Activated naive CD4-positive, alpha-beta T cell treated with anti-CD3 and anti-CD28 coated beads, Interleukin-2, amount 10 ng/mL, durations not matched to agents 7 days and 5 days (primary cell): Measurements from ENCODE around the gene SHC2.
A peak's percentile ranks its signal among the peaks of the same experiment; 100 is the strongest.
"Not testable (repeated sequence)": the region's sequence is repeated elsewhere in the genome, so short reads cannot be mapped to it uniquely, and the experiment has no call there.

Experiments used
- CTCF ChIA-PET: fragments of 350-600 bp; sonication (Branson Sonifier 250); formaldehyde crosslinking; loops from one replicate; lab custom pipeline; 2021; ENCODE audit warnings: antibody characterized with exemption; lab: Charles Lee
- DNase-seq: peaks from one replicate; pipeline ENCODE4 v3.0.0-alpha.2; 2020
- H3K27ac Mint-ChIP-seq: one replicate; pipeline ENCODE4 v1.8.0; 2021; ENCODE audit warnings: mild to moderate bottlenecking, moderate library complexity, mixed read lengths
- H3K27me3 Mint-ChIP-seq: one replicate; pipeline ENCODE4 v1.8.0; 2021; ENCODE audit warnings: mild to moderate bottlenecking, mixed read lengths
- H3K36me3 Mint-ChIP-seq: one replicate; pipeline ENCODE4 v1.8.0; 2021; ENCODE audit warnings: mixed read lengths
- H3K4me1 Mint-ChIP-seq: one replicate; pipeline ENCODE4 v1.8.0; 2021; ENCODE audit warnings: mixed read lengths
- H3K4me3 Mint-ChIP-seq: one replicate; pipeline ENCODE4 v1.8.0; 2021; ENCODE audit warnings: mild to moderate bottlenecking, moderate library complexity, mixed read lengths
- H3K9me3 Mint-ChIP-seq: one replicate; pipeline ENCODE4 v1.8.0; 2021; ENCODE audit warnings: mixed read lengths

The SHC2 gene

DNA sequence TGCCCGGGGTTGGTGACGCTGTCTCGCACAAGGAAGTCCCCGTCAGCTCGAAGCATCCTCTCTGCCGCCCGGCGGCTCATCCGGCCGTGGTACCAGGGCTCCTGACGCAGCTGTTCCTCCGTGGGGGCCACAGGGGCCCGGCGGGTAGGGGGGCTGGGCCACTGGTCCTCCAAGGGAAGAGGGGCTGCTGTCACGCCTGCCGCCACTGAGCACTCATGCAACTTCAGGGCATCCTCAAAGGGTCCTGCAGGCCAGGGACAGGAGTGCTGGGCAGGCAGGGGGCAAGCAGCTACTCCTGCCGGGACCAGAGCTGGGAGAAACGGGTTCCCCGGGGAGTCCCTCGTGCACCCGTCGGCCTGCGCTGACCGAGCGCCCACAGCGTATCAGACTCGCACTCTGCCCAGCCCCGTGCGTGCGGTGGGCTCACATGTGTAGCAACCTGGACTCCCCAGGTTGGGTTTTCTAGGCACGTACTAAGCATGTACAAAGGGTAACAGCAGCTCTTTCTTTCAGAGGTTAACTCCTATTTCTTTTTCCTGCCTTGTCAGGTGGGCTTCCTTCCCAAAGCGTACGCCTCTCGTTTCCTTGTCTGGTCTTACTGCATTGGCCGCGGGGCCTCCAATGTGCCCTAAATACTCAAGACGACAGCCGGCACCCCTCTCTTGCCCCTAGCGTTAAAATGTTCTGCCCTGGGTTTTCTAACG is 38.5 kb downstream of the SHC2 start:
- CTCF ChIA-PET = no interaction called here
- Mint-ChIP-seq H3K4me3 (no peak overlapping the region), H3K27me3 (no peaks in the 10 kb centered on the region), H3K36me3 (no peaks in the 10 kb centered on the region), H3K4me1 (no peaks in the 10 kb centered on the region), H3K9me3 (no peaks in the 10 kb centered on the region), H3K27ac (no peak overlapping the region)
- DNase-seq = no peak

DNA sequence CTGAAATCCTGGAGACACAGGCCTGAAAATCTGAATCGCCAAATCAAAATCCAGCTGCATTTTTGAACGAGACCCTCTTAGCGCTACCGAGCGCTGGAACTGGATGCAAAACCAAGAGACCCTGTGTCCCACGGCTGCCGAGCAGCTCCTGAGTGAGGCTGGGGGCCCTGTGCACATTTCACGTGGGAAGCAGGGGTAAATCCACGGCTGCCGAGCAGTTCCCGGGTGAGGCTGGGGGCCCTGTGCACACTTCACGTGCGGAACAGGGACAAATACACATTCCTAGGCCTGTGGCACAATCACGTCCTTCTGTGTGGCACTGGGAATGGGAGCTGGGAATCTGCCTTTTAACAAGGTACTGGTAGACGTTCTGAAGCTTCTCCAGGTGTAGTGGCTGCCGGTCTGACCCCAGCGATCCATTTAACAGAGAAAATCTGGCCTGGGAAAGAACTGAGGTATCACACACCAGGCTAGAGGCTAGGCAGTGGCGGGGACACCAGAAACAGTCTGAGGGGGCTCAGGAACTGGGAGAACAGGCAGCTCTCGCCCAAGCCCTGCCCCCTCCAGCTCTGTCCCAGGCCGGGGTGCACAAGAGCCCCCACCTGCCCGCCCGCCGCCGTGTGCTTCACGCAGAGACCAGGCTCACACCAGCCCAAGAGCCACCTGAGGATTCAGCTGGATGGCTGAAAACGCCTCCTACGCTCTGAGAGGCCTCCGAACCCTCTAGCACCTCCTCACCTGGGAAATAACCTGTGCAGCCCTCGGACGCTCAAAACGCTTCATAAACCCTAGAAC is 40.9 kb downstream of the SHC2 start:
- H3K4me3 Mint-ChIP-seq = no peak overlapping the region
- no peak for DNase-seq
- H3K4me1 Mint-ChIP-seq = no peaks in the 10 kb centered on the region
- H3K9me3 Mint-ChIP-seq = no peaks in the 10 kb centered on the region
- no peak overlapping the region for H3K27ac Mint-ChIP-seq
- CTCF ChIA-PET = no interaction called here
- H3K36me3 Mint-ChIP-seq = no peaks in the 10 kb centered on the region
- H3K27me3 Mint-ChIP-seq = no peaks in the 10 kb centered on the region

DNA sequence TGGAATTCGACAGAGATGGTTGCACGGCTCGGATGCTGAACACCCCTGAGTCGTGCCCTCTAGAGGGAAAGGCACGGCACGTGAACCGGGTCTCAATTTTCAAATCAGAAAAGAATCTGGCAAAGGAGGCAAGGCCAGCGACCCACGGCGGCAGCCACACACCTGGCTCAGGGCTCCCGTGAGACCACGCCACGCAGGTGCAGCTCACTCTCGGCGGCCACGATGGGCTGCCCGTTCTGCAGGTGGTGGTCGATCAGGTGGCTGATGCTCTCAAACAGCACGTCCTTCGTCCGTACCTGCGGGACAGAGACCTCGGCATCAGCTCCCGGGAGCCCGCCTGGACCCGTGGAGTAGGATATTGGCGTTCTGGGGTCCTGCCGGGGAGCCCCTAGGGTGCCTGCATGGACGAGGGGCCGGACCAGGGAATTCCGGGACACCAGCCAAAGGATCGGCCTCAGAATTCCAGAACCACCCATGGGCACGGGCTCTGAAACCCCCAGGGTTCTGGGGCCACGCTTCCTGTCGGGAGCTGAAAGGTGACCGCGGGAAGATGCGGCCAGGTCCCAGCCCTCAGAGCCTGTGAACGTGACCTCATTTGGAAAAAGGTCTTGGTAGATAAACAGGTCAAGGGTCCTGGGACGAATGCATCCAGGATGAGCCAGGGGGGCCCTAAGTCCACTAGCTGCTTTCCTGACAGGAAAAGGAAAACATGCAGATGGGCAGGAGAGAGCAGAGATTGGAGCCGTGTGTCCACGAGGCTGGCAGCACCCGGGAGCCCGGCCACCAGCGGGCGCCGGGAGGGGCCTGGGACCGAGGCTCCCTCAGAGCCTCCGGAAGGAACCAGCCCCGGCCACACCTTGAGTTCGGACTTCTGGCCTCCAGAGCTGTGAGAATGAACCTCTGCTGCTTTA is 41.8 kb downstream of the SHC2 start:
- Mint-ChIP-seq H3K36me3 (no peaks in the 10 kb centered on the region), H3K9me3 (no peaks in the 10 kb centered on the region), H3K4me1 (no peaks in the 10 kb centered on the region), H3K4me3 (no peak overlapping the region), H3K27me3 (no peaks in the 10 kb centered on the region), H3K27ac (no peak overlapping the region)
- CTCF ChIA-PET = no interaction called here
- DNase-seq = no peak

DNA sequence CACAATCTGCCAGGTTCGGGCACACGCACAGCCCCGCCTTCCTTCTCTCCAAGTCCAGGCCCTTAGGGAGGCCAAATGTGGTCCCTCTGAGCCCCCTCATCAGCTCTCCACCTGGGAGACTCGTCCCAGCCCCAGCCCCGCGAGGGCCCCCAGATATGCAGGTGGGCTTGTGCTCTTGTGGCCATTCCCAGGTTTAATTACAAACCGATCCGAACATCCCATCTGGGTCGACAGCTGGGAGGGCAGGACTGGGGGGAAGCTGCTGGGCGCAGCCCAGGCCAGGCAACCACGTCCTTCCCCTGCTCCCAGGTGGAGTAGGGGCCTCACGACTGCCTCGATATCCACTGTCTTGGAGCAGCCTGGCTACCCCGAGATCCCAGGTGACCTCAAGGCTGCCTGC is 44.4 kb downstream of the SHC2 start:
- CTCF ChIA-PET = no interaction called here
- DNase-seq = no peak
- Mint-ChIP-seq H3K4me1 (no peaks in the 10 kb centered on the region), H3K27me3 (no peaks in the 10 kb centered on the region), H3K4me3 (no peak overlapping the region), H3K27ac (no peak overlapping the region), H3K9me3 (no peaks in the 10 kb centered on the region), H3K36me3 (no peaks in the 10 kb centered on the region)

DNA sequence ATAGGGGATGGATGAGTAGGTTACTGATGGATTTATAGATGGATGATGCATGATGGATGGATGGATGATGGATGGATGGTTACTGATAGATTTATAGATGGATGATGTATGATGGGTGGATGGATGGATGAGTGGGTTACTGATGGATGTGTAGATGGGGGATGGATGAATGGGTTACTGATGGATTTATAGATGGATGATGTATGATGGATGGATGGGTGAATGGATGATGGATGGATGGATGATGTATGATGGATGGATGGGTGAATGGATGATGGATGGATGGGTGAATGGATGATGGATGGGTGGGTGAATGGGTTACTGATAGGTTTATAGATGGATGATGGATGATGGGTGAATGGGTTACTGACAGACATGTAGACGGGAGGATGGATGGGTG is 45.5 kb downstream of the SHC2 start:
- Mint-ChIP-seq H3K27ac (no peak overlapping the region), H3K36me3 (no peaks in the 10 kb centered on the region)
- CTCF ChIA-PET = no interaction called here

DNA sequence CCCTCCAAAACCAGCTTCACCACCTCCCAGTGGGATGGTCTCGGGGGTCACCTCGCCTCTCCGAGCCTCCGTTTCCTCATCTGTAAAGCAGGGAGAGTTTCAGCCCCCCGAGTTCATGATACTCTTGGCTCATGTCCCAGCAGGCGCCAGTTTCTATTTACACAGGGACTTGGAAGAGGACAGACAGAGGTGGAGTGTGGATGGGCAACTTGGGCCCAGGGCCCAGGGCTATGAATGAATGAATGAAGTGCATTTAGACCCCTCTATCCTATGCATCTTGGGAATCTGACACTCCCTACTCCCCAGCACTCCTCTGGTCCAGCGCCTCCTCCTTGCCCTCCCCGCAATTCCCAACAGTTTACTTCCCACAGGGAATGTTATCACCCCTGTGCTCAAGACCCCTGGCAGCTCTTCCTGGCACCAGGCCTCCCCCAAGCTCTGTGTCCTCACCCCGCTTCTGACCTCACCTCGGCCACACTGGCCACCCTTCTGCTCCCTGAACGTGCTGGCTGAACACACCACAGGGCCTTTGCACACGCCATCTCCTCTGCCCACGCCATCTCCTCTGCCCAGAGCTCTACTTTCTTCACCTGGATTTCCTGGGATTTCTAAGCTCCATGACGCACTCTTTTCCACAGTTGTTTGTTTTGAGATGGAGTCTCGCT is 46.9 kb downstream of the SHC2 start:
- CTCF ChIA-PET = no interaction called here
- peaks cover 5% of the 10 kb centered on the region for H3K4me1 Mint-ChIP-seq
- no peaks in the 10 kb centered on the region for H3K9me3 Mint-ChIP-seq
- peaks cover 15% of the 10 kb centered on the region for H3K27me3 Mint-ChIP-seq
- no peak overlapping the region for H3K4me3 Mint-ChIP-seq
- no peak for DNase-seq
- H3K36me3 Mint-ChIP-seq = no peaks in the 10 kb centered on the region
- no peak overlapping the region for H3K27ac Mint-ChIP-seq

More for the DNA sequence above, 45.5 kb downstream of the SHC2 start:
- no peak overlapping the region for H3K4me3 Mint-ChIP-seq
- no peaks in the 10 kb centered on the region for H3K9me3 Mint-ChIP-seq
- H3K4me1 Mint-ChIP-seq = no peaks in the 10 kb centered on the region
- peaks cover 3% of the 10 kb centered on the region for H3K27me3 Mint-ChIP-seq
- no peak for DNase-seq

DNA sequence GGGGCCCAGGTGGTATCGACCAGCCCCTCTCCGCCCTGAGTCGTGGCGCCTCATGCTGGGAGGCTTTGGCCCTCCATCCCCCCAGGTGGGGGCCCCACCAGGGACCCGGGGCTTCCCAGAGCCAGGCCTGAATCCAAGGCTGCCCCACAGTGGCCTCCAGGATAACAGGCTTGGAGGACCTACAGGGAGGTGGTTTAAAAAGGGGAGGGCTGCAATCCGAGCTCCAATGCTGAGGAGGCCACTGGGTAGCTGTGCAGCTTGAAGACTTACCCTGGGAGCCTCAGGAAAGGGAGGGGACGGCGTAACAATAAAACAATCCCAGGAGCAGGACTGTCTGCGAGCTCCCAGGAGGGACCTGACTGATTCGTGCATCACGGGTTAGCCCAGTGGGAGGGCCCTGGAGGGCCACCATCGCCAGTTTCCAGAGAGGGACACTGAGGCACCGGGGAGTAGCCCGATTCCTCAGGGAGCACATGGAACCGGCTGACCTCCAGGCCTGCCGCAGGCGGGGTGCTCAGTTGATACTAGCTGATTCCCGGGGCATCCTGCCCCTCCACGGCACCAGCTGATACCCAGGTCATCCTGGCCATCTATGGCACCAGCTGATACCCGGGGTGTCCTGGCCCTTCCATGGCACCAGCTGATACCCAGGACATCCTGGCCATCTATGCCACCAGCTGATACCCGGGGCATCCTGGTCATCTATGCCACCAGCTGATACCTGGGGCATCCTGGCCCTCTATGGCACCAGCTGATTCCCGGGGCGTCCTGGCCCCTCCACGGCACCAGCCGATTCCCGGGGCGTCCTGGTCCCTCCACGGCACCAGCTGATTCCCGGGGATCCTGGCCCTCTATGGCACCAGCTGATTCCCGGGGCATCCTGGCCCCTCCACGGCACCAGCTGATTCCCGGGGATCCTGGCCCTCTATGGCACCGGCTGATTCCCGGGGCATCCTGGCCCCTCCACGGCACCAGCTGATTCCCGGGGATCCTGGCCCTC is 48.2 kb downstream of the SHC2 start:
- no peak for DNase-seq
- Mint-ChIP-seq H3K9me3 (no peaks in the 10 kb centered on the region), H3K4me1 (peaks cover 5% of the 10 kb centered on the region), H3K27me3 (peaks cover 25% of the 10 kb centered on the region), H3K27ac (no peak overlapping the region), H3K4me3 (no peak overlapping the region), H3K36me3 (no peaks in the 10 kb centered on the region)
- CTCF ChIA-PET = no interaction called here

DNA sequence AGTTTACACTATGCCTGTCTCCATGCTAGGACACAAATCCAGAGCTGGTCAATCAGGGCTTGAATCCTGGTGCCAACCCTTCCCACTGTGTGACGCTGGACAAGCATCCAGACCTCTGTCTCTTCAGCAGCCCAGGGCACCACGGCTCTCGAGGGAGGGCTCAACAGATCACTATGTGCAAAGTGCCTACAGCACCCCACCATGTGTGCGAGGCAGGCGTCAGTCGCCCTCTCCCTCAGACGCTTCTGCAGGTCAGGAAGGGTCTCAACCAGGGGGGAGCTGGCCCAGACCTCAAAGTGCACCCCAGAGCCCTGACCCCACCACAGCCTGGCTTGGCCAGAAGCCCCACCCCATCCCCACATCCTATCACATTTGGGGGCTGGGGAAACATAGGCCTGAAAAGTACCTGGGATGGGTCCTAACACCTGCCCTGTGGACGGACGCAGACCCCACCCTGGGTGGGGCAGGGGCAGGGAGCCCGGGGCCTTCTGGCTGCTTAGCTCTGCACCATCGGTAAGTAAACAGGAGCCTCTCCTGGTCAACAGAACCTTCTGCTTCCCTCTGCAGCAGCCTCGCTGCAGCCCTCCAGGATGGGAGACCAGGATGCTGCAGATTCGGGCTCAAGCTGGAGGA is 49.0 kb downstream of the SHC2 start:
- CTCF ChIA-PET = no interaction called here
- no peak overlapping the region for H3K27ac Mint-ChIP-seq
- H3K27me3 Mint-ChIP-seq = peaks cover 30% of the 10 kb centered on the region
- no peaks in the 10 kb centered on the region for H3K9me3 Mint-ChIP-seq
- H3K4me3 Mint-ChIP-seq = no peak overlapping the region
- H3K36me3 Mint-ChIP-seq = no peaks in the 10 kb centered on the region
- H3K4me1 Mint-ChIP-seq = peaks cover 5% of the 10 kb centered on the region
- DNase-seq = no peak

DNA sequence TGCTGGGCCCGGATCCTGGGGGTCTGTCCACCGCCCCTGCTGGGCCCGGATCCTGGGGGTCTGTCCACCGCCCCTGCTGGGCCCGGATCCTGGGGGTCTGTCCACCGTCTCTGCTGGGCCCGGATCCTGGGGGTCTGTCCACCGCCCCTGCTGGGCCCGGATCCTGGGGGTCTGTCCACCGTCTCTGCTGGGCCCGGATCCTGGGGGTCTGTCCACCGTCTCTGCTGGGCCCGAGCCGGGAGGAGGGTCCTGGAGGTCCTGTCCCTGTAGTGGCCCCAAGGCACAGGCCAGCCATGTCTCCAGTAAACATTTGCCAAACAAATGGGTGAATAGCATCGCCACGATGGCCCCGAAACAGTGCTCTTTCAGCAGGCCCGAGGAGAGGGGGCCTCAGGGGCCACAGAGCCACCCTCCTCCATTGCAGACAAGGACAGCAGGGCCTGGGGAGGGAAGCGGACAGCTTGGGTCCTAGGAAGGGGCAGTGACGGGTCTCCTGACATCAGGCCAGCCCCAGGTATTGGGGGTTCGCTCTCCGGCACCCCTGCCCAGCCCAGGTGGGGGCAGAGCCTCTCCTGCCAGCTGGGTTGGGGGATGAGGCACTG is 49.6 kb downstream of the SHC2 start:
- H3K27ac Mint-ChIP-seq, H3K4me3 Mint-ChIP-seq, CTCF ChIA-PET, DNase-seq, H3K9me3 Mint-ChIP-seq, H3K4me1 Mint-ChIP-seq, H3K36me3 Mint-ChIP-seq: not testable (repeated sequence)
- peaks cover 34% of the 10 kb centered on the region for H3K27me3 Mint-ChIP-seq

DNA sequence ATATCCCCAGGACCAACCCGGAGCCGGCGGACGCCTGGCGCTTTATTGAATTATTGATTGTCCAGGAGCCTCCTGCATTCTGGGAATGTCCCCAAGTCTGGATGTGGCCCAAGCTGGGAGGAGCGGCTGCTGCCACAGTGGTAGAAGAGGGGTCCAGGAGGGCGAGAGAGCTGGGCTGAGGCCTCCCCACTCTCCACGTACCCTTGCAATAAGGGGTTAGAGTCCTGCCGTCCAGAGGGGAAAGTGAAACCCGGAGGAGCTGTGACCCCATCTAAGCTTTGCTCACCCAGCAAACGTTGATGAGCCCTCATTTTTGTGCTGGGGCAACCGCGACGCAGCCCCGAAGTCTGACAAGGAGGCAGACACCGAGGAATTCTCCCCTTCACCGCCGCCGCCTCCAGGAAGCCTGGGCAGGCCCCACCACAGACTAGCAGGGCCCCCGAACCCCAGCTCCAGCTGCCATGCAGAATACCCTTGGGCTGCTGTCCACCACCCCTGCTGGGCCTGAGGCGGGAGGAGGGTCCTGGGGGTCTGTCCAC is 50.5 kb downstream of the SHC2 start:
- Mint-ChIP-seq H3K27ac (no peak overlapping the region), H3K36me3 (no peaks in the 10 kb centered on the region), H3K9me3 (no peaks in the 10 kb centered on the region), H3K27me3 (peaks cover 38% of the 10 kb centered on the region), H3K4me3 (no peak overlapping the region), H3K4me1 (peaks cover 5% of the 10 kb centered on the region)
- CTCF ChIA-PET = no interaction called here
- no peak for DNase-seq

DNA sequence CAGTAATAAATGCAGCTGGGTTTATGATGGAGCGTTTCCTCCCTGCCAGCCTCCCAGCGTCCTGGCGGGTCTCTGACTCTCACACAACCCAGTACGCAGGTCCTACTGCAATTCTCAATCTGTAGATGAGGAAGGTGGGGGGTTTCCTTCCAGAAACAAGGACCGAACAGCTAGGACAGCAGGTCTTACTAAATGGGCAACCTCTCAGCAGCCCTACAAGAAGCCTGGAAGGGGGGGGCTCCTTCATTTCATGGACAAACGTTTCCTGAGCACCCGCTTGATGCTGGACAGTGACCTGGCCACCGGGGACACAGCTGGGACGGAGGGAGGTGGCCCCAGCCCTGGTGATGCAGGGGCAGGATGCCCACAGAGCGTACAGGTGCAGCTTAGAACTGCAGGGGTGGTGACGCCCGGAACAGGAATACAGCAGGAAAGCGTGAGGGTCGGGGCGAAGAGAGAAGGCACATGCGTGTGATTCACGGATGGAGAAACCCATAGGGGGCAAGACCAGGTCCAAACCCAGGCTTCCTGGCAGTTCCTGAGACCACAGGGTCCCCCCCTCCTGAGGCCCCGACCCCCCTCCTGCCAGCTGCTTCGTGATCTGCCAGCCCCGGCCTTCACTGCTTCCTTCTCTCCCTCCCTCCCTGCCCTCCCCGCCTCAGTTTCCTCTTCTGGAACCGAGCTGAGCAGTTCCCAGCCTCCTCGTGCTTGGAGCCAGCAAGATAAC is 51.2 kb downstream of the SHC2 start:
- DNase-seq = no peak
- Mint-ChIP-seq H3K4me3 (peak overlapping the region; percentile 48), H3K4me1 (peaks cover 5% of the 10 kb centered on the region), H3K36me3 (no peaks in the 10 kb centered on the region), H3K27ac (no peak overlapping the region), H3K27me3 (peaks cover 42% of the 10 kb centered on the region), H3K9me3 (no peaks in the 10 kb centered on the region)
- CTCF ChIA-PET = no interaction called here
